Measurements from ENCODE around the gene MOGAT2. TPM values are rescaled to one million over a fixed set of nuclear protein-coding genes. Genes with fewer than 3 reads are reported as not detected.

MOGAT2 gene
- total and polyA plus RNA-seq, 2 donors (not counting 3 experiments of a cell fraction or from before 2014, with no cell fraction given) = not detected

GRCh38 chr11:75768112-75768908 lies 50.7 kb downstream of the MOGAT2 start, which contains the start of gene DGAT2:
DGAT2 (plus strand) TSS chr11:75768778; CDS start chr11:75768992, 214 bp downstream.
- Histone ChIP-seq H3K4me3 (replicated peaks in 1 of 3; ENCODE audit: insufficient read depth in 1 of 3, low read depth in 1 of 3, low read length in 3 of 3) (peak within 1 kb of the TSS; percentile 9 to 43 (median 25)), H3K79me2 (ENCODE audit: control insufficient read depth, insufficient read depth, low read length) (no peaks in the 10 kb centered on the region), H3K36me3 (ENCODE audit: control insufficient read depth in 2 of 2, extremely low read depth in 1 of 2, insufficient read depth in 2 of 2, low read length in 2 of 2) (no peaks in the 10 kb centered on the region), H3K9me3 (replicated peaks; ENCODE audit: control insufficient read depth, insufficient read depth, low read length) (no peaks in the 10 kb centered on the region), H3K27me3 (ENCODE audit: control insufficient read depth in 2 of 2, insufficient read depth in 2 of 2, low read length in 2 of 2) (peaks cover 19 to 25% of the 10 kb centered on the region in 2 experiments), H3K4me1 (ENCODE audit: control insufficient read depth, extremely low read depth, insufficient read depth, low read length) (peaks cover 9% of the 10 kb centered on the region), H3K9ac (replicated peaks; ENCODE audit: extremely low read depth, insufficient read depth, low read length) (peak within 1 kb of the TSS; percentile 76), H3K4me2 (ENCODE audit: insufficient read depth, low read length) (peak within 1 kb of the TSS; percentile 34), H3K27ac (ENCODE audit: insufficient read depth, low read depth, low read length) (peak within 1 kb of the TSS; percentile 19), H3K9me1 (replicated peaks; ENCODE audit: control insufficient read depth, extremely low read depth, insufficient read depth, low read length) (no peaks in the 10 kb centered on the region), H2AFZ (ENCODE audit: low read depth, low read length) (peak within 1 kb of the TSS; percentile 95), H4K20me1 (replicated peaks; ENCODE audit: control insufficient read depth, extremely low read depth, insufficient read depth, low read length) (no peaks in the 10 kb centered on the region)
- DNase-seq (ENCODE audit: low read depth, low spot score) = peak; percentile 79
- intact Hi-C loops (cut with micrococcal nuclease) (loop anchor here (1.0 kb wide), 1 partner anchor 45 kb away; no protein-coding TSS in a partner anchor), dilution Hi-C loops (cut with MboI; ENCODE audit: extremely low pct_ligation_motif_present, low sequenced_read_pairs) (no loop called here)
- peak; percentile 90 for FAIRE-seq
- peak; percentile 55 for TF ChIP-seq POLR2AphosphoS5 (IDR thresholded peaks at IDR 0.05; ENCODE audit: insufficient read depth, low read depth, low read length)
- TF ChIP-seq FOS (IDR thresholded peaks at IDR 0.05; ENCODE audit: borderline replicate concordance, insufficient read depth, low read length) = no peak
- TF ChIP-seq MAX (IDR thresholded peaks at IDR 0.05; ENCODE audit: insufficient read depth, insufficient read length) = peak; percentile 81
- TF ChIP-seq CTCF (IDR thresholded peaks at IDR 0.05; ENCODE audit: extremely low read depth in 1 of 2, insufficient read depth in 1 of 2, low read depth in 1 of 2, low read length in 2 of 2) = peak in 1 of 2 donors; percentile 29
- no peak for TF ChIP-seq MYC (IDR thresholded peaks at IDR 0.05; ENCODE audit: low read depth, low read length)
- no peak for TF ChIP-seq POLR2A (IDR thresholded peaks at IDR 0.05; ENCODE audit: low read depth, low read length)
- TF ChIP-seq EZH2 (IDR thresholded peaks at IDR 0.05; ENCODE audit: borderline replicate concordance, low read depth, low read length, severe bottlenecking) = no peak
- TF ChIP-seq GATA2 (IDR thresholded peaks at IDR 0.05; ENCODE audit: insufficient read depth, insufficient read length, low read depth, low read length) = no peak
- TF ChIP-seq JUN (IDR thresholded peaks at IDR 0.05; ENCODE audit: borderline replicate concordance, insufficient read depth, insufficient read length, low read depth) = no peak
- BruUV-seq (replicated peaks) = no TSS peak
- POLR2A ChIA-PET = no interaction called here
- CTCF ChIA-PET = interaction anchor here (0.7 to 1.1 kb wide), 2 partner anchors 45 to 62 kb away, joined by 3 read pairs; no protein-coding TSS in a partner anchor
